HCT116 (cell line): Measurements from ENCODE around the gene FGFRL1. TPM values are rescaled to one million over a fixed set of nuclear protein-coding genes. Genes with fewer than 3 reads are reported as not detected.

Source experiments
- ATAC-seq: fragments of 200-7000 bp; cut with Tn5 transposase; 2 replicates; pipeline ENCODE4 v1.9.1; 2020; ENCODE audit warnings: mild to moderate bottlenecking, moderate library complexity
- BruUV-seq: library from RNA; stranded (reverse); fragments of 400-500 nt; replicated peaks from 2 replicates; lab custom pipeline; 2021; lab: Mats Ljungman, UMichigan
- CTCF ChIA-PET: fragments of 300-600 bp; sonication (Branson Sonifier 250); formaldehyde crosslinking; loops from one replicate; lab custom pipeline; 2021; ENCODE audit warnings: antibody characterized with exemption; lab: Charles Lee
- POLR2A ChIA-PET: fragments of 300-600, 350-600 bp; sonication (Branson Sonifier 250); formaldehyde crosslinking; loops from one replicate; lab custom pipeline; 2021; ENCODE audit warnings: antibody characterized with exemption; lab: Charles Lee
- RAD21 ChIA-PET, 2 experiments: fragments of 300-600 bp; sonication (Branson Sonifier 250); formaldehyde crosslinking; loops; one replicate each; lab custom pipeline; 2023; ENCODE audit warnings: low total read pairs in 2 of 2; ENCODE audit not compliant: uncharacterized antibody in 2 of 2, unreplicated experiment in 2 of 2, low non-redundant PET in 1 of 2; lab: Charles Lee
- DNase-seq: peaks from one replicate; pipeline ENCODE4 v3.0.0-alpha.2; 2010; ENCODE audit warnings: low read depth, low spot score
- H2AFZ ChIP-seq: fragments of 200-600 bp; shearing (Covaris generic), sonication (generic); 2 replicates; pipeline ENCODE4 v1.6.1; 2017; ENCODE audit warnings: low read depth, mixed run types, mixed read lengths, antibody characterized with exemption, low read length; ENCODE audit not compliant: poor library complexity, severe bottlenecking
- H3K27ac ChIP-seq: 2 replicates; pipeline ENCODE4 v1.5.1; 2012; ENCODE audit warnings: low read depth, low read length
- H3K27me3 ChIP-seq: fragments of 200-600 bp; sonication (generic); 2 replicates; pipeline ENCODE4 v1.6.1; 2016; ENCODE audit warnings: mixed run types, low read length, mixed read lengths; ENCODE audit not compliant: insufficient read depth
- H3K36me3 ChIP-seq, 2 experiments: fragments of 200-500 bp in 1 of 2; fragments of 200-600 bp in 1 of 2; sonication (Bioruptor generic) in 1 of 2; sonication (generic) in 1 of 2; 2 replicates each; pipeline versions ENCODE4 v1.5.1 to v1.6.1; 2014 to 2016; ENCODE audit warnings: low read length in 2 of 2, inconsistent platforms in 1 of 2, mixed read lengths in 1 of 2, mixed run types in 1 of 2; ENCODE audit not compliant: insufficient read depth in 2 of 2, control insufficient read depth in 1 of 2
- H3K4me1 ChIP-seq, 2 experiments: fragments of 200-600 bp in 1 of 2; sonication (generic) in 1 of 2; 2 replicates each; pipeline versions ENCODE4 v1.5.1 to v1.6.1; 2012 to 2017; ENCODE audit warnings: low read length in 2 of 2, inconsistent platforms in 1 of 2, mild to moderate bottlenecking in 1 of 2, mixed read lengths in 1 of 2, mixed run types in 1 of 2, moderate library complexity in 1 of 2; ENCODE audit not compliant: insufficient read depth in 2 of 2, control insufficient read depth in 1 of 2
- H3K4me2 ChIP-seq: fragments of 200-600 bp; sonication (generic); 2 replicates; pipeline ENCODE4 v1.6.1; 2017; ENCODE audit warnings: mixed run types, low read length, mixed read lengths
- H3K4me3 ChIP-seq, 2 experiments: fragments of 200-600 bp in 1 of 2; sonication (generic) in 1 of 2; replicated peaks in 1 of 2; 2 replicates each; pipeline ENCODE4 v1.5.1; 2011 to 2016; ENCODE audit warnings: low read length in 2 of 2, control low read depth in 1 of 2, low read depth in 1 of 2, mild to moderate bottlenecking in 1 of 2, mixed read lengths in 1 of 2, mixed run types in 1 of 2
- H3K79me2 ChIP-seq: fragments of 200-600 bp; sonication (generic); 2 replicates; pipeline ENCODE4 v1.6.1; 2017; ENCODE audit warnings: mild to moderate bottlenecking, mixed run types, low read length, moderate library complexity, mixed read lengths; ENCODE audit not compliant: insufficient read depth
- H3K9ac ChIP-seq: fragments of 200-600 bp; sonication (generic); 2 replicates; pipeline ENCODE4 v1.6.1; 2016; ENCODE audit warnings: low read length, mixed read lengths
- H3K9me2 ChIP-seq: fragments of 200-600 bp; sonication (generic), shearing (Covaris generic); 2 replicates; pipeline ENCODE4 v1.6.1; 2017; ENCODE audit warnings: mixed run types, mild to moderate bottlenecking, moderate library complexity; ENCODE audit not compliant: insufficient read depth
- H3K9me3 ChIP-seq, 2 experiments: fragments of 200-500 bp in 1 of 2; fragments of 200-600 bp in 1 of 2; sonication (Bioruptor generic) in 1 of 2; sonication (generic) in 1 of 2; 2 replicates each; pipeline ENCODE4 v1.6.1; 2014 to 2017; ENCODE audit warnings: low read length in 2 of 2, mixed read lengths in 2 of 2, inconsistent platforms in 1 of 2, low read depth in 1 of 2, mild to moderate bottlenecking in 1 of 2, mixed run types in 1 of 2, moderate library complexity in 1 of 2; ENCODE audit not compliant: control insufficient read depth in 1 of 2, insufficient read depth in 1 of 2
- H4K20me1 ChIP-seq: fragments of 200-600 bp; sonication (generic), shearing (Covaris generic); 2 replicates; pipeline ENCODE4 v1.6.1; 2017; ENCODE audit warnings: mixed run types, mild to moderate bottlenecking, moderate library complexity; ENCODE audit not compliant: insufficient read depth
- ATF3 ChIP-seq: IDR thresholded peaks from 2 replicates; pipeline ENCODE4 v1.6.1; 2012
- CBX3 ChIP-seq: IDR thresholded peaks from 2 replicates; pipeline ENCODE4 v1.6.1; 2012; ENCODE audit warnings: low read depth
- CEBPB ChIP-seq: IDR thresholded peaks from 2 replicates; pipeline ENCODE4 v1.6.1; 2012; ENCODE audit warnings: low read depth
- EGR1 ChIP-seq: IDR thresholded peaks from 2 replicates; pipeline ENCODE4 v1.6.1; 2012; ENCODE audit warnings: low read depth
- ELF1 ChIP-seq: IDR thresholded peaks from 2 replicates; pipeline ENCODE4 v1.6.1; 2012; ENCODE audit warnings: low read depth, borderline replicate concordance
- EZH2 ChIP-seq: fragments of 200-600 bp; sonication (generic); IDR thresholded peaks from 2 replicates; pipeline ENCODE4 v1.6.1; 2017; ENCODE audit warnings: antibody characterized with exemption, mixed run types
- EZH2phosphoT487 ChIP-seq: fragments of 200-600 bp; IDR thresholded peaks from 2 replicates; pipeline ENCODE4 v1.6.1; 2018; ENCODE audit warnings: antibody characterized with exemption, borderline replicate concordance
- FOSL1 ChIP-seq: IDR thresholded peaks from 2 replicates; pipeline ENCODE4 v1.6.1; 2012; ENCODE audit warnings: low read depth
- JUND ChIP-seq: IDR thresholded peaks from 2 replicates; pipeline ENCODE4 v1.6.1; 2012
- POLR2AphosphoS5 ChIP-seq: IDR thresholded peaks from 2 replicates; pipeline ENCODE4 v1.6.1; 2011; ENCODE audit warnings: mild to moderate bottlenecking, low read depth, low read length, moderate library complexity
- SIN3A ChIP-seq: IDR thresholded peaks from 2 replicates; pipeline ENCODE4 v1.6.1; 2012; ENCODE audit warnings: low read depth
- TCF7L2 ChIP-seq: IDR thresholded peaks from 2 replicates; pipeline ENCODE4 v1.7.0; 2011; ENCODE audit warnings: borderline replicate concordance, inconsistent platforms; ENCODE audit not compliant: insufficient read depth, insufficient read length; ENCODE audit errors: extremely low read depth
- YY1 ChIP-seq: IDR thresholded peaks from 2 replicates; pipeline ENCODE4 v1.6.1; 2011; ENCODE audit warnings: low read length, low read depth, moderate library complexity, mild to moderate bottlenecking; ENCODE audit not compliant: insufficient replicate concordance; ENCODE audit errors: extremely low read depth
- ZFX ChIP-seq: fragments of 450-650 bp; IDR thresholded peaks from 2 replicates; pipeline ENCODE4 v1.6.1; 2017
- intact Hi-C: fragments of 100-400 bp; cut with micrococcal nuclease; formaldehyde crosslinking; loops from 2 replicates; pipeline ENCODE4 v1.10.0; 2022
- total RNA-seq: library from RNA; stranded (reverse); gene quantifications from one replicate; pipeline ENCODE4 v1.2.1, GENCODE V29; 2021; ENCODE audit not compliant: unreplicated experiment
- TF ChIP-seq, protein P1 (sequence below): IDR thresholded peaks from 2 replicates; pipeline ENCODE4 v1.6.1; 2012
- TF ChIP-seq, protein P2 (sequence below), 3 experiments: fragments of 200-600 bp in 1 of 3; sonication (generic) in 1 of 3; IDR thresholded peaks in 2 of 3; conservative IDR thresholded peaks in 1 of 3; 2 replicates each; pipeline ENCODE4 v1.5.1; 2012 to 2017; ENCODE audit warnings: low read depth in 2 of 3, low read length in 2 of 3, antibody characterized with exemption in 1 of 3, borderline replicate concordance in 1 of 3, control low read depth in 1 of 3, mild to moderate bottlenecking in 1 of 3, mixed read lengths in 1 of 3, mixed run types in 1 of 3, moderate library complexity in 1 of 3; ENCODE audit not compliant: insufficient read depth in 1 of 3

Gene FGFRL1
- total RNA-seq, 1 experiment from 2014 or later, result 91.1 TPM

- Histone ChIP-seq H3K9me3 (no peaks in the 10 kb centered on the region), H3K79me2 (peaks cover 12% of the 10 kb centered on the region; the same call in 1 of the 2 replicates), H3K36me3 (peaks cover 3 to 4% of the 10 kb centered on the region in 2 experiments; a peak in 2 of 4 replicates), H3K4me2 (no peak overlapping the region), H3K9me2 (no peaks in the 10 kb centered on the region), H3K9ac (no peak overlapping the region), H2AFZ (no peak overlapping the region), H3K4me3 (no peak overlapping the region), H3K27ac (no peak overlapping the region), H3K27me3 (no peaks in the 10 kb centered on the region), H4K20me1 (no peaks in the 10 kb centered on the region), H3K4me1 (peaks cover 5 to 14% of the 10 kb centered on the region in 2 experiments; a peak in 2 of 4 replicates)
- ATAC-seq, result no peak
- CTCF ChIA-PET, result no interaction called here
- BruUV-seq, result no TSS peak
- TF ChIP-seq, protein P1, sequence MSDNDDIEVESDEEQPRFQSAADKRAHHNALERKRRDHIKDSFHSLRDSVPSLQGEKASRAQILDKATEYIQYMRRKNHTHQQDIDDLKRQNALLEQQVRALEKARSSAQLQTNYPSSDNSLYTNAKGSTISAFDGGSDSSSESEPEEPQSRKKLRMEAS, result no peak
- TF ChIP-seq TCF7L2 (no peak), CEBPB (no peak), ATF3 (no peak), EGR1 (no peak), SIN3A (no peak), YY1 (no peak), POLR2AphosphoS5 (no peak), FOSL1 (no peak)
- POLR2A ChIA-PET, result no interaction called here
- intact Hi-C loops, result no loop called here
- RAD21 ChIA-PET, result no interaction called here
- no peak for DNase-seq
Measured at GRCh38 chr4:1017211-1017610, 5.8 kb downstream of the FGFRL1 start.

GRCh38 chr4:1017706-1018105 is 6.3 kb downstream of the FGFRL1 start:
- CTCF ChIA-PET, result no interaction called here
- POLR2A ChIA-PET, result no interaction called here
- peaks cover 7% of the 10 kb centered on the region; the same call in 1 of the 2 replicates for H3K79me2 ChIP-seq
- ATAC-seq (no peak), DNase-seq (no peak)
- peaks cover 3 to 4% of the 10 kb centered on the region in 2 experiments; a peak in 2 of 4 replicates for H3K36me3 ChIP-seq
- intact Hi-C loops, result no loop called here
- BruUV-seq, result no TSS peak
- H3K4me2 ChIP-seq, result no peak overlapping the region
- no peaks in the 10 kb centered on the region for H3K9me3 ChIP-seq
- H3K9ac ChIP-seq, result no peak overlapping the region
- H4K20me1 ChIP-seq, result no peaks in the 10 kb centered on the region
- no peaks in the 10 kb centered on the region for H3K27me3 ChIP-seq
- H3K4me3 ChIP-seq, result no peak overlapping the region
- RAD21 ChIA-PET, result no interaction called here
- peaks cover 3 to 14% of the 10 kb centered on the region in 2 experiments; a peak in 2 of 4 replicates for H3K4me1 ChIP-seq
- no peaks in the 10 kb centered on the region for H3K9me2 ChIP-seq
- no peak overlapping the region for H2AFZ ChIP-seq
- no peak overlapping the region for H3K27ac ChIP-seq
- TF ChIP-seq ELF1, result no peak
- no peak for TF ChIP-seq EZH2phosphoT487
- TF ChIP-seq, protein P2, sequence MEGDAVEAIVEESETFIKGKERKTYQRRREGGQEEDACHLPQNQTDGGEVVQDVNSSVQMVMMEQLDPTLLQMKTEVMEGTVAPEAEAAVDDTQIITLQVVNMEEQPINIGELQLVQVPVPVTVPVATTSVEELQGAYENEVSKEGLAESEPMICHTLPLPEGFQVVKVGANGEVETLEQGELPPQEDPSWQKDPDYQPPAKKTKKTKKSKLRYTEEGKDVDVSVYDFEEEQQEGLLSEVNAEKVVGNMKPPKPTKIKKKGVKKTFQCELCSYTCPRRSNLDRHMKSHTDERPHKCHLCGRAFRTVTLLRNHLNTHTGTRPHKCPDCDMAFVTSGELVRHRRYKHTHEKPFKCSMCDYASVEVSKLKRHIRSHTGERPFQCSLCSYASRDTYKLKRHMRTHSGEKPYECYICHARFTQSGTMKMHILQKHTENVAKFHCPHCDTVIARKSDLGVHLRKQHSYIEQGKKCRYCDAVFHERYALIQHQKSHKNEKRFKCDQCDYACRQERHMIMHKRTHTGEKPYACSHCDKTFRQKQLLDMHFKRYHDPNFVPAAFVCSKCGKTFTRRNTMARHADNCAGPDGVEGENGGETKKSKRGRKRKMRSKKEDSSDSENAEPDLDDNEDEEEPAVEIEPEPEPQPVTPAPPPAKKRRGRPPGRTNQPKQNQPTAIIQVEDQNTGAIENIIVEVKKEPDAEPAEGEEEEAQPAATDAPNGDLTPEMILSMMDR (IDR thresholded peaks at IDR 0.05 in 2 of 3, conservative IDR thresholded peaks at IDR 0.05 in 1 of 3; ENCODE audit: borderline replicate concordance in 1 of 3, insufficient read depth in 1 of 3, low read depth in 2 of 3, low read length in 2 of 3), result no peak
- no peak for TF ChIP-seq CBX3
- no peak for TF ChIP-seq POLR2AphosphoS5
- no peak for TF ChIP-seq FOSL1
- no peak for TF ChIP-seq TCF7L2
- TF ChIP-seq SIN3A, result no peak
- TF ChIP-seq JUND, result no peak
- no peak for TF ChIP-seq ZFX
- no peak for TF ChIP-seq EZH2
